OCI-M2 (cell line): ENCODE data around the gene SPO11.

Source experiments
- DNase-seq: peaks from one replicate; lab custom pipeline; 2025; ENCODE audit not compliant: unreplicated experiment; lab: John Stamatoyannopoulos, UW

The SPO11 gene

DNA sequence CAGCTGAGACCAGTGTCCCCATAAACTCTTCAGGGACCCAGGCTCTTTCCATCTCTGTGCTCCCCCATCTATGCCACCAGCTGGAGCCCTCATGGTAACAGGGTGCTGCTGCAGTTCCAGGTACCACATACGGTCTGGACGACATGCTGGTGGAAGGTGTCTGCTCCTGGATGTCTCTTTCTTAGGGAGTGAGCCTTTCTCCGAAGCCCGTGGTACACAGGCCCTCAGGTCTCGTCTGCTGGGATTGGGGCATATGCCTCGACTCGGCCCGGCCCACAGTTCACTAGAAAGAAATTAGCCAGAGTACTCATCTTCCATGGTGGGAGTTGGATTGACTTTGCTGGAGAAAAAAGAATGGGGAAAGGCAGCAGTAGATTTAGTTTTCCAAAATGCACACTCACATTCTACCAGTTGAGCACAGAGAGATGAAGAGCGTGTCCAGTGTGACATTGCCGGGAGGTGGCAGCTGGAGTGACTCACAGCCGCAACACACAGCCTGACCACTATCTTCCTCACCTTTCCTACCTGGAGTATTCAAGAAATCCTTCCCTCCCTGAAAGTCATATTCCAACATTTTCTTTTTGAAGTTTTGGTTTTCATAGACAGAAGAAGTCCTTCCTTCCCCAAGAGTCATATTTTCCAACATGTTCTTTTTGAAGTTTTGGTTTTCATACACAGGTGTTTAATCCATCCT lies 18.6 kb upstream of the SPO11 start:
- no peak for DNase-seq

GRCh38 chr20:57312138-57312537 lies 17.5 kb upstream of the SPO11 start:
- DNase-seq = no peak

DNA sequence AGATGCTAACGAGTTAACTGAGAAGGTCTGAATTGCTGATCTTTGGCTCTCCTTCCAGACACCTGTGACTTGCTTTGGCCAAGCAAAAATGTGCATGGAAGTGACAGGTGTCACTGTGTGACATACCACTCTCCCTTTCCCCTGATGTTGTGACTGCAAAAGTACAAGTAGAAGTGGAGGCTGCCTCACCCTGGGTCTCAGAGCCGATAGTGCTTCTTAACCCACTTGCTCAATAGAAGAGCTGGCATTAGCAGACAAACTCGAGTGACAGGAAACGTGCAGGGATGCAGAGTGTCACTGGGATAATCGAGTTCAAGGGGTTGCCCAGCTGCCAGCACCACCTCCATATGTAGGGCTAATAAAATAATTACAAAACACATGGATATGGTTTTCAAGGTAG lies 16.4 kb upstream of the SPO11 start:
- DNase-seq = no peak

DNA sequence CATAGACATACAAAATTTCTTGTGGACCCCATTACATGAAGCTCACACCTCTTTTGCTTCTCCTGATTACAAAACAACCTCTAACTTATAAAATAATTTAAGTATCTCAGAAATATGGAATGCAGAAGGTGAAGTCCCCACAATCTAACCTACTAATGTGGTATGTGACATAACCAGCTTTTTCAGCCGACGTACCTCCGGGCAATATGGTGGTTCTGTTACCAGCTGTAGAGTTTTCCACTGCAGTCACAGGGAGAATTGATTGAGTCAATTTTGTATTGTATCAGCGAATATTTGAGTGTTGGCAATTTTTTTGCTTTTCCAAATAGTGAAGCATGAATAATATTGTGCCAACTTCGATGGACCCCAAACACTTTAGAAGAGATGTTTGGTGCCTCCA lies 15.7 kb upstream of the SPO11 start:
- no peak for DNase-seq

DNA sequence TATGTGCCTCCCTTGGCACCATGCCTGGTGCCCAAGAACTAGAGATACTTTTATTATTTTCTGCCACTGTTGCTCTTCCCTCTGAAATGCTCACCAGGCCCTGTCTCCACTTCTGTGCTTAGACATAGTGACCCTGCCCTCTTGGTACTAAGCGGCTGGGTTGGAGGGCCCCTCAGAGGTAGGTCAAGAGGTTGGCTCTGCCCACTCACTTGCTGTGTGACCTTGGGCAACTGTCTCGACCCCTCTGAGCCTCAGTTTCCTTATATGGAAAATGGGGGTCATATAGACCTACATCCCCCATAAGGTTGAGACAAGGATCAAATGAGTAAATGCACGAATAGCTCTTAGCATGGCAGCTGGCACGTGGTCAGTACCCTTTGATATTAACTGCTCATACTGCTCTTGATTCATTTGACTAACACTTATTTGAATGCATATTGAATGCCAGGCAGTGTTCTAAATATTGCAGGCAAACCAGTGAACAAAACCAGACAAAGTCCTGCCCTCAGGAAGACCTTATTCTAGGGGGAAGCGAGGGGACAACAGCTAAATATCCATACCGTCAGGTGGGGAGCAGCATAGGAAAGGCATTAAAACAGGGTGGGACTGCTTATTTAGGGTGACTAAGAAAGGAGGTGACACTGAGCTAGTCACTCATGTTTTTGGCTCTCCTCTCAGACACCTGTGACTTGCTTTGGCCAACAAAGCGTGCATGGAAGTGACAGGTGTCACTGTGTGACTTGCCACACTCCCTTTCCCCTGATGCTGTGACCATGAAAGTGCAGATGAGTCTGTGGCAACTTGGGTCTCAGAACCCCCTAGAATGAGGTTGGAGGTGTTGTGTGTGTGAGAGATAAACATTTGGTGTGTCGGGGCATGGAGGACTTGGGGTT lies 14.3 kb upstream of the SPO11 start:
- DNase-seq = no peak

- no peak for DNase-seq
These were observed 13.6 kb upstream of the SPO11 start for GRCh38 chr20:57315976-57316480.

- no peak for DNase-seq
These were observed 12.8 kb upstream of the SPO11 start for GRCh38 chr20:57316795-57317201.

- no peak for DNase-seq
These were observed 12.3 kb upstream of the SPO11 start for GRCh38 chr20:57317316-57317788.

DNA sequence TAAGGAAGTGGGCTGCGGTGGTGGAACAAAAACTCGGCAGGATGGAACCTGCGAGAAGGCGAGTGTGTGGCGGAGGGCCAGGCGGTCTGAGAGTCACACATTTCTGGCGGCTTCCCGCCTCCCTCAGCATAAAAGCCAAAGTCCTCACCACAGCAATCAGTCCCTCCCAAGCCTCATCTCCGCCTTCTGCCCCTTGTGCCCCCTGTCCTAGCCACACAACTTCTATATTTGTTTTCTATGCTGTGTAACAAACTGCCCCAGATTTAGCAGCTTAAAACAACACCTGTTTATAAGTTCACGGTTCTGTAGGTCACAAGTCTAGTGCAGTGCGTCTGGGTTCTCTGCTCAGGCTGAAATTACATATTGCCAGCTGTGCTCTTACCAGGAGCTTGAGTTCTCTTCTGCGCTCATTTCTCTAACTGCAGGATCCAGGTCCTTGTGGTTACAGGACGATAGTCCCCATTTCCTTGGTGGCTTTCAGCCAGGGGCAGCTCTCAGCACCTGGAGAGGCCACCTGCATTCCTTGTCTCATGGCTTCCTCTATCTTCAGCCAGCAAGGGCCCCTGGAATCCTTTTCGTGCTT lies 11.7 kb upstream of the SPO11 start:
- DNase-seq = no peak

- no peak for DNase-seq
These were observed 10.0 kb upstream of the SPO11 start for GRCh38 chr20:57319584-57319983.

GRCh38 chr20:57320358-57320757 lies 9.2 kb upstream of the SPO11 start:
- no peak for DNase-seq

GRCh38 chr20:57321142-57321541 lies 8.5 kb upstream of the SPO11 start:
- no peak for DNase-seq

GRCh38 chr20:57322476-57322875 lies 7.1 kb upstream of the SPO11 start:
- DNase-seq = no peak

- no peak for DNase-seq
These were observed 6.6 kb upstream of the SPO11 start for GRCh38 chr20:57323034-57323433.

DNA sequence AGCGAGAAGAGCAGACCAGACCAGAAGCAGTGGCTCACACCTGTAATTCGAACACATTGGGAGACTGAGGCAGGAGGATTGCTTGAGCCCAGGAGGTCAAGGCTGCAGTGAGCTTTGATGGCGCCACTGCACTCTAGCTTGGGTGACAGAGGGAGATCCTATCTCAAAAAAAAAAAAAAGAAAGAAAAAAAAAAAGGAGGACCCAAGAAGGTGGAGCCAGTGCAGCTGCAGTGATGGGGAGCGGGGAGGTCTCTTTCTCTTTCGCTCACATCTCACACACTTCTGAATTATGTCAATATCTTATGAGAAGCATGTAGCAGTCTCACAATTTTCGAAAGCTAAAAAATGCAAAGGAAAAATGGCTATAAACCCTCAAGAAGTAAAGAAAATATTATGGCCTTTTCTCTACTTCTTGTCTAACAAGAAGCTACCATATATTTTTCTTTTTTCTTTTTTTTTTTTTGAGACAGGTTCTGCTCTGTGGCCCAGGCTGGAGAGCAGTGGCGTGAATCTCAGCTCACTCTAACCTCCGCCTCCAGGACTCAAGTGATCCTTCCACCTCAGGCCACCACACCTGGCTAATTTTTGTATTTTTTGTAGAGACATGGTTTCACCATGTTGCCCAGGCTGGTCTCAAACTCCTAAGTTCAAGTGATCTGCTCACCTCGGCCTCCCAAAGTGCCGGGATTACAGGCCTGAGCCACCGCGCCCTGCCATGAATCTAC lies 3.8 kb upstream of the SPO11 start:
- DNase-seq = no peak

DNA sequence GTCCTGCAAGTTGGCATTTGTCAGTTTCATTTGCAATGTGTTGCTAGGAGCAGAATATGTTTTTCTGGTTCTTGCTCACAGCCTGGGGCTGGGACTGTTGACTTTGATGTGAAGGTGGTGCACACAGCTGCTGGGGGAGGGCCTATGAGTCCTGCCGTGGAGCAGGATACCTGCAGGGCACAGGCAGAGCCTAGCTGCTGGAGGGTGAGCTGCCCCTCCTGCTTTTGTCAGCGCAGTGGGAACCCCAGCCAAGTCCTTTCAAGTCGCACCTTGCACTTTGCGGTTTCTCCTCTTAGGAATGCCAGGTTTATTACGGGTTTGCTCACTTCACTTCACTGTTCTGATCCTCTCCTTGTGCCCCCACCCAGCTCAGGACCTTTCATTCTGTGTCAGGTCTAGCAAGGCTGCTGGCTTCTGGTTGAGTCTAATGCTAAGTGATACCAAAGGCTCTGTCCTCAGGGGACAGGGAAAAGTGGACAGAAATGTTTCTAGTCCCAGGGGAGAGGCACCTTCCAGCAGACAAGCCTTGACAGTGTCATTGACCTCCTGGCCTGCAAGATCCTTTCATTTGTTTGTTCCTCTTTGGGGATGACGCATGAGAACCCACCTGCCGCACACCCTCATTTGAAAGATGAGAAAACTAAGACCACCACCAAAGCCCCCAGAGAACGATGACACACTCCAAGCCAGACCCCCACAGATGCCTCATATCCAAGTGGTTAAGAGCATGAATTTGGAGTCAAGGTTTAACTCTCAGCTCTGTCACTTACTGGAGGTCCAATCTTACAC lies 2.7 kb upstream of the SPO11 start:
- no peak for DNase-seq

DNA sequence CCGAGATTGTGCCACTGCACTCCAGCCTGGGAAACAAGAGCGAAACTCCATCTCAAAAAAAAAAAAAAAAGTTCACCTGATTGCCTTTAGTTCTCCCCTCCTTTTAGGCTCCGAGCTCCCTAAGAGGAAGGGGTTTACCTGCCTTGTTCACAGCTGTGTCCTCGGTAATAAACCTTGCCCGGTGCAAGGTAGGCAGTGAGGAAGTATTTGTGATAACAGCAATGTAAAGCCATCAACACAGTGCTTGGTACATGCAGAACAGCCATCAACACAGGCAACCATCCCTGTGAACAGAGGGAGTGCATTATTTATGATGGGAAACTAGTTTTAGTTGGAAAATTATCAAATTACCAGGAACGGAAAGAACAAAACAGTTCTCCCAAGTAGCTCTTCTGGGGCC lies 1.8 kb upstream of the SPO11 start:
- DNase-seq = no peak

- no peak for DNase-seq
These were observed 1.4 kb downstream of the SPO11 start for GRCh38 chr20:57330998-57331397.

GRCh38 chr20:57332105-57333089 lies 2.8 kb downstream of the SPO11 start:
- no peak for DNase-seq
